Measurements from ENCODE around the gene SMIM17.

The SMIM17 gene

DNA sequence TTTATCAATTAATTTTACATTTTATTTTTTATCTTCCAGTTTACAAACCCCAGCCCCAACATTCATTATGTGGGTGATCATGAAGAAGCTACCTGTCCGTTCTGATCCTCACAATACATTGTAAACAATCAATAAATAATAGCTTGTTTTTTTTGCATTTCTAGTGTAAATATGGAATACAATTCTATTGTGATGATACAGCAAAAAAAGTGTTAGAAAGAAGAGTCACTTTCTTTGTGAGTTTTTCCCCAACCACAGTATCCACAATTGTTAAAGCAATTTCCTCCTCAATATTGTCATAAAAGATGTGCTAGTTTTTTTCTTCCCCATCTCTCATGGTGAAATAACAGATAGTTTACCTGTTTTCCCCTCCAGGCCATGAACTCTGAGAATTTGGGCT lies 58.9 kb downstream of the SMIM17 start:
- DNase-seq (ENCODE audit: low read depth), result no peak
- TF ChIP-seq, protein P1, sequence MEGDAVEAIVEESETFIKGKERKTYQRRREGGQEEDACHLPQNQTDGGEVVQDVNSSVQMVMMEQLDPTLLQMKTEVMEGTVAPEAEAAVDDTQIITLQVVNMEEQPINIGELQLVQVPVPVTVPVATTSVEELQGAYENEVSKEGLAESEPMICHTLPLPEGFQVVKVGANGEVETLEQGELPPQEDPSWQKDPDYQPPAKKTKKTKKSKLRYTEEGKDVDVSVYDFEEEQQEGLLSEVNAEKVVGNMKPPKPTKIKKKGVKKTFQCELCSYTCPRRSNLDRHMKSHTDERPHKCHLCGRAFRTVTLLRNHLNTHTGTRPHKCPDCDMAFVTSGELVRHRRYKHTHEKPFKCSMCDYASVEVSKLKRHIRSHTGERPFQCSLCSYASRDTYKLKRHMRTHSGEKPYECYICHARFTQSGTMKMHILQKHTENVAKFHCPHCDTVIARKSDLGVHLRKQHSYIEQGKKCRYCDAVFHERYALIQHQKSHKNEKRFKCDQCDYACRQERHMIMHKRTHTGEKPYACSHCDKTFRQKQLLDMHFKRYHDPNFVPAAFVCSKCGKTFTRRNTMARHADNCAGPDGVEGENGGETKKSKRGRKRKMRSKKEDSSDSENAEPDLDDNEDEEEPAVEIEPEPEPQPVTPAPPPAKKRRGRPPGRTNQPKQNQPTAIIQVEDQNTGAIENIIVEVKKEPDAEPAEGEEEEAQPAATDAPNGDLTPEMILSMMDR (IDR thresholded peaks at IDR 0.05; ENCODE audit: insufficient read depth, low read depth, low read length, missing control alignments), result no peak

DNA sequence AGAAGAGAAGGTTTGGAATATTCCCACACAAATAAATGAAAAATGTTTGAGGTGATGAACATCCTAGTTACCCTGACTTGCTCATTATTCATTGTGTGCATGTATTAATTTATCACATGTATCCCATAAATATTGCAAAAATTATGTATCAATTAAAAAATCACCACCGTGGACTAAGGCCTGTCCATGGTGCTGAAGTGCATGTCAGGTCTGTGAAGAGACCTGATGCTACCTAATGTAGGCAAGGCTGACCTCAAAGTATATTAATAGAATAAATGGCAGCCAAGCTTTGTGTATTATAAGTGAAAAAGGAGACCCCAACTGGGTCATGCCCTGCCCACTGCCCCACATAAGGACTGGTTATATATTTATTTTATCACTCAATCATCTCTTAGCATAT lies 63.0 kb downstream of the SMIM17 start:
- DNase-seq (ENCODE audit: low read depth), result no peak
- TF ChIP-seq, protein P1 (IDR thresholded peaks at IDR 0.05; ENCODE audit: insufficient read depth, low read depth, low read length, missing control alignments), result no peak
- no peak overlapping the region for H3K4me3 ChIP-seq (ENCODE audit: low read depth, low read length)

More for the DNA sequence above, 58.9 kb downstream of the SMIM17 start:
- no peak overlapping the region for H3K4me3 ChIP-seq (ENCODE audit: low read depth, low read length)
